Measurements from ENCODE around the gene SEL1L3.

Gene SEL1L3

GRCh38 chr4:25786497-25787065 is 76.2 kb downstream of the SEL1L3 start:
- no peak for DNase-seq

- DNase-seq = no peak
Measured at GRCh38 chr4:25783943-25784342, 78.8 kb downstream of the SEL1L3 start.

- DNase-seq = no peak
Measured at GRCh38 chr4:25783126-25783525, 79.7 kb downstream of the SEL1L3 start.

- no peak for DNase-seq
Measured at GRCh38 chr4:25782482-25782881, 80.3 kb downstream of the SEL1L3 start.

GRCh38 chr4:25779021-25779420 is 83.8 kb downstream of the SEL1L3 start:
- no peak for DNase-seq

- DNase-seq = no peak
Measured at GRCh38 chr4:25776795-25777194, 86.0 kb downstream of the SEL1L3 start.

- no peak for DNase-seq
Measured at GRCh38 chr4:25775166-25775565, 87.6 kb downstream of the SEL1L3 start.

- DNase-seq = no peak
Measured at GRCh38 chr4:25773358-25773757, 89.4 kb downstream of the SEL1L3 start.

- no peak for DNase-seq
Measured at GRCh38 chr4:25771672-25772071, 91.1 kb downstream of the SEL1L3 start.

GRCh38 chr4:25770847-25771246 is 91.9 kb downstream of the SEL1L3 start:
- no peak for DNase-seq

- no peak for DNase-seq
Measured at GRCh38 chr4:25769251-25769650, 93.5 kb downstream of the SEL1L3 start.

GRCh38 chr4:25767877-25768725 is 94.7 kb downstream of the SEL1L3 start:
- no peak for DNase-seq

- DNase-seq = no peak
Measured at GRCh38 chr4:25760518-25761157, 102.2 kb downstream of the SEL1L3 start.

- no peak for DNase-seq
Measured at GRCh38 chr4:25760048-25760447, 102.7 kb downstream of the SEL1L3 start.

GRCh38 chr4:25759101-25759500 is 103.7 kb downstream of the SEL1L3 start:
- DNase-seq = no peak

GRCh38 chr4:25757452-25757851 is 105.3 kb downstream of the SEL1L3 start:
- no peak for DNase-seq

- no peak for DNase-seq
Measured at GRCh38 chr4:25756503-25756902, 106.3 kb downstream of the SEL1L3 start.

GRCh38 chr4:25755911-25756310 is 106.9 kb downstream of the SEL1L3 start:
- DNase-seq = no peak

GRCh38 chr4:25753239-25753638 is 109.5 kb downstream of the SEL1L3 start:
- no peak for DNase-seq

- no peak for DNase-seq
Measured at GRCh38 chr4:25750874-25751273, 111.9 kb downstream of the SEL1L3 start.

GRCh38 chr4:25749150-25749794 is 113.5 kb downstream of the SEL1L3 start:
- no peak for DNase-seq

- DNase-seq = no peak
Measured at GRCh38 chr4:25743971-25744370, 118.8 kb downstream of the SEL1L3 start.

GRCh38 chr4:25729564-25729963 is 133.2 kb downstream of the SEL1L3 start:
- DNase-seq = no peak

- DNase-seq = no peak
Measured at GRCh38 chr4:25728886-25729285, 133.9 kb downstream of the SEL1L3 start.
